Fibroblast of lung (primary cell): ENCODE results near the gene RNF224. TPM values are rescaled to one million over a fixed set of nuclear protein-coding genes. Genes with fewer than 3 reads are reported as not detected.

Experiments used
- DNase-seq, 2 donors: peaks; one replicate each; pipeline versions ENCODE4 v3.0.0 to v3.0.0-alpha.2; 2010; ENCODE audit warnings: low read depth in 2 of 2
- H2AFZ ChIP-seq: 2 replicates; pipeline ENCODE4 v1.5.1; 2012; ENCODE audit warnings: low read length, control low read depth, inconsistent platforms
- H3K27ac ChIP-seq: 2 replicates; pipeline ENCODE4 v1.5.1; 2011; ENCODE audit warnings: low read length, control low read depth; ENCODE audit not compliant: insufficient read depth
- H3K27me3 ChIP-seq: 2 replicates; pipeline ENCODE4 v1.5.1; 2011; ENCODE audit warnings: mild to moderate bottlenecking, low read length; ENCODE audit not compliant: control insufficient read depth, insufficient read depth
- H3K36me3 ChIP-seq: 2 replicates; pipeline ENCODE4 v1.5.1; 2011; ENCODE audit warnings: low read length; ENCODE audit not compliant: control insufficient read depth, insufficient read depth
- H3K4me1 ChIP-seq: 2 replicates; pipeline ENCODE4 v1.5.1; 2011; ENCODE audit warnings: low read length; ENCODE audit not compliant: control insufficient read depth, insufficient read depth; ENCODE audit errors: extremely low read depth
- H3K4me2 ChIP-seq: 2 replicates; pipeline ENCODE4 v1.5.1; 2011; ENCODE audit warnings: low read length, control low read depth; ENCODE audit not compliant: insufficient read depth; ENCODE audit errors: extremely low read depth
- H3K4me3 ChIP-seq, 4 experiments: fragments of 200-600 bp in 1 of 4; sonication (generic) in 1 of 4; replicated peaks in 1 of 4; 2 replicates each; pipeline ENCODE4 v1.5.1; 2011 to 2016; ENCODE audit warnings: low read length in 4 of 4, low read depth in 3 of 4, mild to moderate bottlenecking in 3 of 4, control low read depth in 2 of 4, inconsistent platforms in 1 of 4, mixed read lengths in 1 of 4; ENCODE audit not compliant: insufficient read depth in 1 of 4; ENCODE audit errors: control extremely low read depth in 1 of 4
- H3K79me2 ChIP-seq: 2 replicates; pipeline ENCODE4 v1.5.1; 2012; ENCODE audit warnings: mild to moderate bottlenecking, low read length, inconsistent platforms; ENCODE audit not compliant: control insufficient read depth, insufficient read depth
- H3K9ac ChIP-seq: 2 replicates; pipeline ENCODE4 v1.5.1; 2011; ENCODE audit warnings: mild to moderate bottlenecking, low read length, control low read depth; ENCODE audit not compliant: insufficient read depth
- H3K9me3 ChIP-seq: 2 replicates; pipeline ENCODE4 v1.5.1; 2012; ENCODE audit warnings: low read depth, low read length; ENCODE audit not compliant: control insufficient read depth, insufficient read depth
- H4K20me1 ChIP-seq: 2 replicates; pipeline ENCODE4 v1.5.1; 2011; ENCODE audit warnings: low read length; ENCODE audit not compliant: control insufficient read depth, insufficient read depth; ENCODE audit errors: extremely low read depth
- CTCF ChIP-seq, 2 donors: IDR thresholded peaks in 1 of 2; conservative IDR thresholded peaks in 1 of 2; 1 replicate in 1 of 2; 2 replicates in 1 of 2; pipeline ENCODE4 v1.5.1; 2011 to 2012; ENCODE audit warnings: low read length in 2 of 2, control low read depth in 1 of 2, inconsistent platforms in 1 of 2, low read depth in 1 of 2, mild to moderate bottlenecking in 1 of 2
- EZH2 ChIP-seq: IDR thresholded peaks from 2 replicates; pipeline ENCODE4 v1.5.1; 2012; ENCODE audit warnings: low read length, control low read depth, mild to moderate bottlenecking; ENCODE audit errors: missing control alignments
- polyA plus RNA-seq, 2 donors: library from polyadenylated mRNA; depleted of rRNA in 1 of 2; stranded (reverse) in 1 of 2; unstranded in 1 of 2; fragments of >200 nt; gene quantifications; 2 replicates each; pipeline ENCODE4 v1.2.1, GENCODE V29; 2011 to 2012; ENCODE audit warnings: missing spikeins in 1 of 2
- total RNA-seq: library from RNA; depleted of rRNA; stranded (reverse); fragments of >200 nt; gene quantifications from 2 replicates; pipeline ENCODE4 v1.2.1, GENCODE V29; 2014

RNF224 gene
- total and polyA plus RNA-seq, 2 donors (not counting 1 experiment from before 2014, with no cell fraction given), result under 0.01 TPM; not detected in 1

- peak overlapping the region; percentile 61 for H3K9ac ChIP-seq
- peaks cover 35% of the 10 kb centered on the region for H3K79me2 ChIP-seq
- H3K4me3 ChIP-seq, result peak overlapping the region; percentile 47 to 72 (median 60)
- no peaks in the 10 kb centered on the region for H3K36me3 ChIP-seq
- peaks cover 18% of the 10 kb centered on the region for H3K4me1 ChIP-seq
- H4K20me1 ChIP-seq, result no peaks in the 10 kb centered on the region
- TF ChIP-seq EZH2 (no peak), CTCF (conservative IDR thresholded peaks at IDR 0.05 in 1 of 2, IDR thresholded peaks at IDR 0.05 in 1 of 2; ENCODE audit: low read depth in 1 of 2, low read length in 2 of 2) (no peak)
- peak overlapping the region; percentile 24 for H3K27ac ChIP-seq
- H3K27me3 ChIP-seq, result no peaks in the 10 kb centered on the region
- H3K9me3 ChIP-seq, result no peaks in the 10 kb centered on the region
- no peak overlapping the region for H2AFZ ChIP-seq
- no peak for DNase-seq
- peak overlapping the region; percentile 20 for H3K4me2 ChIP-seq
These were observed 26.0 kb upstream of the RNF224 start for GRCh38 chr9:137201205-137201868.

- no peaks in the 10 kb centered on the region for H3K36me3 ChIP-seq
- no peak overlapping the region for H3K27ac ChIP-seq
- no peaks in the 10 kb centered on the region for H4K20me1 ChIP-seq
- peaks cover 48% of the 10 kb centered on the region for H3K79me2 ChIP-seq
- no peak overlapping the region for H3K9ac ChIP-seq
- H3K4me1 ChIP-seq, result peaks cover 21% of the 10 kb centered on the region
- no peaks in the 10 kb centered on the region for H3K9me3 ChIP-seq
- H3K4me3 ChIP-seq, result no peak overlapping the region
- TF ChIP-seq CTCF (conservative IDR thresholded peaks at IDR 0.05 in 1 of 2, IDR thresholded peaks at IDR 0.05 in 1 of 2; ENCODE audit: low read depth in 1 of 2, low read length in 2 of 2) (no peak), EZH2 (no peak)
- H2AFZ ChIP-seq, result no peak overlapping the region
- no peaks in the 10 kb centered on the region for H3K27me3 ChIP-seq
- H3K4me2 ChIP-seq, result no peak overlapping the region
- no peak for DNase-seq
These were observed 24.3 kb upstream of the RNF224 start for GRCh38 chr9:137202966-137203365.

GRCh38 chr9:137204731-137205125 lies 22.6 kb upstream of the RNF224 start:
- Histone ChIP-seq H3K4me2 (peak overlapping the region; percentile 89), H3K27me3 (no peaks in the 10 kb centered on the region), H4K20me1 (no peaks in the 10 kb centered on the region), H3K4me3 (peak overlapping the region; percentile 84 to 99 (median 97)), H2AFZ (peak overlapping the region; percentile 71), H3K9me3 (no peaks in the 10 kb centered on the region), H3K9ac (peak overlapping the region; percentile 93), H3K4me1 (peaks cover 20% of the 10 kb centered on the region), H3K27ac (peak overlapping the region; percentile 82), H3K36me3 (no peaks in the 10 kb centered on the region), H3K79me2 (peaks cover 48% of the 10 kb centered on the region)
- no peak for TF ChIP-seq CTCF (conservative IDR thresholded peaks at IDR 0.05 in 1 of 2, IDR thresholded peaks at IDR 0.05 in 1 of 2; ENCODE audit: low read depth in 1 of 2, low read length in 2 of 2)
- no peak for TF ChIP-seq EZH2
- DNase-seq, result no peak
